Upper lobe of left lung (tissue), 4 donors: ENCODE data around the gene POTEJ.
"Not testable (repeated sequence)": the region's sequence is repeated elsewhere in the genome, so short reads cannot be mapped to it uniquely, and the experiment has no call there.

Experiments
- CTCF ChIP-seq, 6 experiments: fragments of 450-650 bp in 4 of 6; fragments of 200-600 bp in 2 of 6; sonication (generic) in 2 of 6; IDR thresholded peaks; one replicate each; pipeline ENCODE4 v1.5.1; 2016 to 2019; ENCODE audit warnings: antibody characterized with exemption in 6 of 6
- EP300 ChIP-seq, 4 donors: sonication (generic); formaldehyde crosslinking; IDR thresholded peaks; one replicate each; pipeline ENCODE4 v1.5.1; 2017; ENCODE audit warnings: antibody characterized with exemption in 4 of 4, control low read depth in 2 of 4
- POLR2A ChIP-seq, 4 donors: fragments of 450-650 bp; IDR thresholded peaks; one replicate each; pipeline ENCODE4 v1.5.1; 2016 to 2017; ENCODE audit warnings: antibody characterized with exemption in 4 of 4, mild to moderate bottlenecking in 2 of 4
- POLR2AphosphoS5 ChIP-seq, 2 donors: sonication (generic); formaldehyde crosslinking; IDR thresholded peaks; one replicate each; pipeline ENCODE4 v1.5.1; 2017; ENCODE audit warnings: antibody characterized with exemption in 2 of 2

GRCh38 chr2:130590842-130591359 lies 20.3 kb upstream of the POTEJ start:
- TF ChIP-seq POLR2A, CTCF, POLR2AphosphoS5, EP300 (IDR thresholded peaks at IDR 0.05): not testable (repeated sequence)
